Activated CD8-positive, alpha-beta memory T cell treated with anti-CD3 and anti-CD28 coated beads for 24 hours (primary cell): ENCODE measurements around the gene CTAGE1.
"Not testable (repeated sequence)": the region's sequence is repeated elsewhere in the genome, so short reads cannot be mapped to it uniquely, and the experiment has no call there.

Source experiments
- DNase-seq: peaks from one replicate; pipeline ENCODE4 v3.0.0-alpha.2; 2020

Gene CTAGE1

GRCh38 chr18:22417496-22418188, at the start of gene CTAGE1:
Gene CTAGE1, minus strand, starts transcription at chr18:22417915. Its CDS starts 104 bp downstream, at chr18:22417811.
- DNase-seq: no peak

GRCh38 chr18:22466608-22467395, 49.1 kb upstream of the CTAGE1 start:
- DNase-seq: no peak

- no peak for DNase-seq
These were observed 48.2 kb upstream of the CTAGE1 start for GRCh38 chr18:22465859-22466457.

GRCh38 chr18:22463076-22463475, 45.4 kb upstream of the CTAGE1 start:
- DNase-seq: no peak

- DNase-seq: no peak
These were observed 41.8 kb upstream of the CTAGE1 start for GRCh38 chr18:22459491-22459890.

GRCh38 chr18:22457524-22457923, 39.8 kb upstream of the CTAGE1 start:
- no peak for DNase-seq

GRCh38 chr18:22456547-22456946, 38.8 kb upstream of the CTAGE1 start:
- no peak for DNase-seq

- no peak for DNase-seq
These were observed 38.4 kb upstream of the CTAGE1 start for GRCh38 chr18:22456116-22456480.

GRCh38 chr18:22455425-22456115, 37.9 kb upstream of the CTAGE1 start:
- DNase-seq: no peak

- DNase-seq: no peak
These were observed 35.6 kb upstream of the CTAGE1 start for GRCh38 chr18:22453315-22453714.

GRCh38 chr18:22452226-22452668, 34.5 kb upstream of the CTAGE1 start:
- DNase-seq: no peak

- no peak for DNase-seq
These were observed 34.1 kb upstream of the CTAGE1 start for GRCh38 chr18:22451796-22452195.

GRCh38 chr18:22450766-22451165, 33.1 kb upstream of the CTAGE1 start:
- DNase-seq: not testable (repeated sequence)

- not testable (repeated sequence) for DNase-seq
These were observed 32.6 kb upstream of the CTAGE1 start for GRCh38 chr18:22450318-22450717.

GRCh38 chr18:22449753-22450152, 32.0 kb upstream of the CTAGE1 start:
- DNase-seq: not testable (repeated sequence)

GRCh38 chr18:22448238-22448637, 30.5 kb upstream of the CTAGE1 start:
- DNase-seq: no peak

- DNase-seq: no peak
These were observed 30.1 kb upstream of the CTAGE1 start for GRCh38 chr18:22447792-22448191.

GRCh38 chr18:22446911-22447310, 29.2 kb upstream of the CTAGE1 start:
- DNase-seq: no peak

GRCh38 chr18:22446325-22446724, 28.6 kb upstream of the CTAGE1 start:
- no peak for DNase-seq

GRCh38 chr18:22441638-22442037, 23.9 kb upstream of the CTAGE1 start:
- DNase-seq: no peak

- DNase-seq: no peak
These were observed 21.7 kb upstream of the CTAGE1 start for GRCh38 chr18:22439447-22439846.

GRCh38 chr18:22436136-22436535, 18.4 kb upstream of the CTAGE1 start:
- DNase-seq: no peak

- DNase-seq: no peak
These were observed 17.4 kb upstream of the CTAGE1 start for GRCh38 chr18:22434973-22435608.
